ENCODE data around the gene ITPR2.
"Not testable (repeated sequence)": the region's sequence is repeated elsewhere in the genome, so short reads cannot be mapped to it uniquely, and the experiment has no call there.

Gene ITPR2

DNA sequence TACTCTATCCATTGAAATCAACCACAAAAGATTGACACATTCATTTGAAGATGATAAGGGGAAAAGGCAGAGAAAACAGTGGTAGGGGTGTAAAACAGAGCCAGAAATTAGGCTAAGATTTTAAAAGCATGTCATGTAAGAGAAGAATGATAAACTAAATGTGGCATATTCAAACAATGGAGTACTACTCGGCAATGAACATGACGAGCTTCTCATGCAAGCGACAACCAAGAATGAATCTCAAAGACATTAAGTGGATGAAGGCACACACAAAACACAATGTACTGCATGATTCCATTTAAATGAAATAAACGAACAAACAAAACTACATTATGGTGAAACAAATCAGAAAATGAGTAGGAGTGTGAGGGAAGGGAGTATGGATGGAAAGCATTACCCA, 134.8 kb downstream of the ITPR2 start:
- ATAC-seq, result no peak

DNA sequence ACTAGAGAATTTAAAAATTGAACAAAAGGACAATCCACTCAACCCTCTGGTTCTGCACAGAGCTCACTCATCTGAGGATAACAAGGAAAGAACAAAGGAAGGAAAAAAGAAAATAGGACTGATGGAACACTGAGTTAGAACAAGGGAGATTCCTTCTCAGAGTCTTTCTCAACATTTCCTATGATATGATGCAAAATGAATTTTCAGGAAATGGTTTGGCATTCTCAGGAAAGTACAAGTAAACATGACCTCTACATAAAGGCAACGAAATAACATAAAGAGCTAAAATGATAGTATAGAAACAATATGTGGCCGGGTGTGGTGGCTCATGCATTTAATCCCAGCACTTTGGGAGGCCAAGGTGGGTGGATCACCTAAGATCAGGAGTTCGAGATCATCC, 135.8 kb downstream of the ITPR2 start:
- ATAC-seq, result no peak

DNA sequence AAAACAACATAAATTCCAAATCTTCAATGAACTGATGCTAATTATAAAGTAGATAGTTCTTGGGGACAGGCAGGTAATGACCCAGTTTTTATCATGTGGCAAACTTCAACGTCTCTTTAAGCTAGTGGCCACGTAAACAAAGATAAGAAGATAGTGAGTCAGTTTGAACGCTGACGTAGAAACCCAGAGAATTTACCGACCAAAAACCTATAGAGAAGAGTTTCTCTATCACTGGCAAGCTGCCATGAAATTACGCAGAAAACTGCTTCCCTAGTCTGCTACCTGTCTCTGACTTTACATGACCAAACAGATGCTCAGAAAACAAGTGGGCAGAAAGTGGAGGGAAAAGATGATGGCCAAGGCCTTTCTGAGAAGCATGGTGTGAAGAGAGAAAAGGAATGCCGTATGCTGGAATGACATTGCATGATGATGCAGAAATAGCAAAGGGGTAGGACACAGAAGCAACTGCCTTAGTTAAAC, 136.3 kb downstream of the ITPR2 start:
- peak; percentile 28 to 58 for ATAC-seq

DNA sequence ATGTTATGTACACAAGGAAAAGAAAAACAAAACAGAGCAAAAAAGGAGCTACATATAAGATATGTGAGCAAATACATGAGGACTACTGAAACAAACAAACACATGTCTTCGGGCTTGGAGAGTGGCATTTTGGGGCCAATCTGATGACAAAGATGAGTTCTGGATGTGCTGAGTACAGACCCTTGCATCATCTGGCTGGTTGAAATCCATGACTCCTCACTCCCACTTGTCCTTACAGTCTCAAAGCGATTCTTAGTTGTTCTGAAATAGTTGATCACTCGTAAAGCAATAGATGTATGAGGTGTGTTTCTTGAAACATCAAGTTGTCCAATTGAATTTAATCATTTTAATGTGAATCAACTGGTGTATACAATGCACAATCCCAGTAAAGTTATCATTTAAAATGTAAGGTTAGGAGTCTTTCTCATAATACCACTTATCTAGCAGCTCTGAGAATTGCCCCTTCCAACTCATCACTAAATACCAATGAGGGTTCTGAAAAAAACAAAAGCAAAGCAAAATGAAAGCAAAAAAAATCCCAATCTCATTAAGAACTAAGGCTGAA, 136.9 kb downstream of the ITPR2 start:
- ATAC-seq, result peak in 1 of 2 donors; percentile 13

DNA sequence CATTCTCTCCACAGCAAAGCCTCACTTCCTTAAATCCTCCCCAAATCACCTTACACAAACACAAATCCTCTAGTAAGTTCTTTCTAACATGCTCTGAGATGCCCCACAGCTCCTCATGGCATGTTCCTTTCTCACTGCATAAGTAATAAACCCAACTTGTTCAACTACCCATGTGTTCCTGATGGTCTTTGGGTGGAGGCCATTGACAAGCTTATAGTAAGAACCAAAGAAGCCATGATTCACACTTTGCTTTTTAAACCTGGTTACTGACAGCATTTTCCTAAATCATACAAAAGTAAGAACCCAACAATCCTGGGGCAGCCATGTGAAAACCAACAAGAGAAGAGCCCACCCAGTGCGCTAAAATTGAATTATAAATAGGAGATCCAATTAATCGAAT, 138.6 kb downstream of the ITPR2 start:
- ATAC-seq, result no peak

DNA sequence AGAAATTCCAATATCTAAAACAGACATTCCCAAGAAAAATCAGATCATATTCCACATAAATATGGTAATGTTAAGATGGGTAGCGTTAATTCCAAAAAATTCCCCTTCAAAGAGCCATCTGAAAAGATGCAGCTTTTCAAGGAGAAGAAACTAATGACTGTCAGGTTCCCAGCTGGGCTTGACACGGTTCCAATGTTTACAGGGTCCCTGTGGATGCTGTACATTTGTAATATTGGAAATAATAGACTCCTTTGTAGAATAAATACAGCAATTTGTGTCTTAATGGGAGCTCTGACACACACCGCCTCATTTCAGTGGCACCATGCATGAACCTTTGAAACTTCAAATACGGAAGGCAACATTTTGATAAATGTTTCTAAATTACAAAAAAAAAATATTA, 140.6 kb downstream of the ITPR2 start:
- no peak for ATAC-seq

DNA sequence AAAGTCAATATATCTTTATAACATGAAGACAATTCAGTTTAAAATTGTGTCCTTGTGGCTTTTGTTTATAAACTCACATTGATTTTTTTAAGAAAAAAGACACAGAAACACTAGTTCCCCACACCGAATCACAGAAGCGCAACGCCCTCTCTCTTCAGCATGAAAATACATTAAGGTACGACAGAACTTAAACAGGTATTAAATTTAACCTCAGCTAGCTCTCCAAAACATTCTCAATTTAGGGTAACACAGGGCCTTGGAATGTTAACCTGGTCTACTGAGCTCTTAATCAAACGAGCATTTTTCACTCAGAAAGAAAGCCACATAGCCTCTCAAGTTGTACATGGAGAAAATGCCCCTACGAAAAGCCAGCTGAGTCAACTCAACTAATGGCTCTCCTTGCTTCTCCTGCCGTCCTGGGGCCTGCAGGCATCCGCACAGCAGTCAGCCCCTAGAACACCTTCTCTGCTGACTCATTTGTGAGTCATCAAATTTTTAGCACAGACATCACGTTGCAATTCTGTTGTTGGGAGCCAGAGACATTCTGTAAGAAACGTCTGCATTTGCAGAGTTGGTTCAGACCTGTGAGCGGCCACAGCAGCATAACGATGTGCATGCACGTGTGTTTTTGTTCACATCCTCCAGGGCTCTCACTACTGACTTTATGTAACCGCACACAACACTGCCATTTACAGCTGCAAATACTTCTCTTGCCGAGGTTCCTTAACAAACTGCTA, 141.6 kb downstream of the ITPR2 start:
- ATAC-seq, result no peak

DNA sequence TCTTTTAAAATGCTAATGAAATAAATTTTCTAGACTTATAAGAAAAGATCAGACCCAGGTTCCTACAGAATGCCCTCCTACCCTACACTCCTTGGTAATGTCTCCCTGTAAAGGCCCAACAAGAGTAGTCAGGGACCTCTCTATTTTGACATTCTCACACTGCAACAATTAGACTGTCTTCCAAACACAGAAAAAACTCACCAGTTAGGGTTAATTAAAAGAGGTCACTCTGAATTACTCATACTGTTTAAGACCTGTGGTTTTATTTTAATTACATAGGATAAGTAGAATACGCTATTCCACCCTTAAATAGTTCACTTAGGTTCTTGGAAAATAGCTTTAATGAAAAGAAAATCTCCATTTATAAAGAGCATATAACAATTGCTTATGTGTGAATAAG, 142.4 kb downstream of the ITPR2 start:
- ATAC-seq, result no peak

DNA sequence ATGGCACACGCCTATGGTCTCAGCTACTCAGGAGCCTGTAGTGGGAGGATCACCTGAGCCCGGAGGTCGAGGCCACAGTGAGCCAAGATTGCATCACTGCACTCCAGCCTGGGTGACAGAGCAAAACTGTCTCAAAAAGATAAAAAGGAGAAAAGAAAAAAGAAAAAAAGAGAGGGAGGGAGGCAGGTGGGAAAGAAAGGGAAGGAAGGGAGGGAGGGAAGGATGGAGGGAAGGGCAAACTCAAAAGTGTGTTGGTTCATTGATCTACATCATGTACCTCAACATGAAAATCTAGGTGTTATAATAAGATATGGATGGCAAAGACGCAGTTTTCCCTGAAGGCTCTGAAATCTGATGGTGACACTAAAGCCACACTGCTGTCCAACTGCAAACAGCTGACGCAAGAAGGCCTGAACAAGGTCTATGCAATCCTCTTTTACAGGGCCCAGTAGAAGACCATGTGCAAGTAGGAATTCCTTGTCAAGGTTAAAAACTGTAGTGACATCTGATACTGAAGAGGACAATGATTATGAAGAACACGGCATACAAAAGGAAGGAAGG, 143.6 kb downstream of the ITPR2 start:
- ATAC-seq, result no peak

DNA sequence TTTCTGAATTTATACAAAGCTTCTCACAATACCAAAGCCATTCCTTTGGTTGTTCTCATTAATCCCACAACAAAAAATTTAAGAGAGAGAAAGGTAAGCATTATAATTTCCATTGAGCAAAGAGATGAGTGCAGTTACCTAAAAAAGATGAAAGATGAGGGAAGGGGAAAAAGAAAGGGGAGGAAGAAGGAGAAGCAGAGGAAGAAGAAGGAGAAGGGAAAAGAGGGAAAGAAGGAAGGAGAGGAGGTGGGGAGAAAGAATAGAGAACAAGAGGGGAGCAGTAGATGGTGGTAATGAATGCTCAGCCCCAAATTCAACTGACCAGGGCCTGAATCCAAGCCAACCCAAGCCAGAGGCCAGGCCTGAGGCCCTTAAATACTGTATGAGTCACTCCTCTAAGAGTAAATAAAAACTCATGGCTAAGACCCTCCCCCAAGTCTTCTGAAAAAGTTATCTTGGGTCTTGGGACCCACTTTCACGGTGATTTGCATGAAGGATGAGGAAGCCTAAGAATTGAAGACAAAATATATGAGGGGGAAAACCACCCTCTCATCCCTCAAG, 144.6 kb downstream of the ITPR2 start:
- ATAC-seq, result no peak

DNA sequence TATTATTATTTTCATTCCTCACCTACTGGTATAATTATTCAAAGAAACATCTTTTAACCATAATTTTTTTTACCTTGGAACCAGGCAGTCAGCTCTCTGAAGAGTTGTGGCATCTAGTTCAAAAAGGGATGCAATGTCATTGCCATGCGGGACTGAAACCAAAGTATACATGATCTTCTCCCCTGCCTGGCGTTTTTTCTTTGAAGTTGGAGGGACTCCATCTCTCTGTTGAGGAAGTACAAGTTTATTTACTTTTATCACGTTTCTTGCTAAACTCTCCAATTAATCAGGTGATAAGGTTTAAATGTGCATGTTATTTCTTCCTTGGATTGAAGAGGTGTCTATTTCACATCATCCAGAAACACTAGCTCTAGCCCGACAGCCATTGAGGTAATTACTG, 146.6 kb downstream of the ITPR2 start:
- no peak for ATAC-seq

DNA sequence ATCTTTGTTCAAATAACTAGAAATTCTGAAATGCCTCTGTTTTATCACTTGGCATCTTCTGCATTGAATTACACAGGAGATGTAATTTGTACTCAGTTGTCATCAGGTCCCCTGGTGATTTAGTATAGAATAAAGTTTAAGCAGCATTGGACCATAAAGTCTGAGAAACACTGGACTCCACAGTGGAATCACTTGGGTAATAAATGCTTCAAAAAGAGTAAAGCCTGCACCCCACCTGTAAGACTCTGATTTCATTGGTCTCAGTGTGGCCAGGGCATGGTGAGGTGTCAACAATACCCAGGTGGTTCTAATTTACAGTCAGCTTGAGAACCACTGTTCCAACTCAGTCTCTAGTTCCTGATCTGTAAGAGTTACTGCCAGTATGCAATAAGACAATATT, 148.9 kb downstream of the ITPR2 start:
- no peak for ATAC-seq

DNA sequence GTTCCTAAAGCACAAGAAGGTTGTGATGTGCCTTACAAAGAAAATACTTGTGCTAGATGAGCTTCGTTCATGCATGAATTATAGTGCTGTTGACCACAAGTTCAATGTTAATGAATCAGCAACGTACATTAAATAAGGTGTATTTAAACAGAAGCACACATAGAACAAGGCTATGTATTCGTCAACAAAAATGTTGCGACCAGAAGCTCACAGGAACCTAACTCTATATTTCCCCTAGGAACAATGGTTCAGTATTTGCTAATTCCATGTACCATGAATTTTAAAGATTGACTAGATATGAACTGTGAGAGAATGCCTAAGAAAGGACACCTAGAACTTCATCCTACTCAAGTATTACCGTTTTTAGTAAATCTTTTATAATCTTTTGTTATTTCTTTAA, 149.6 kb downstream of the ITPR2 start:
- no peak for ATAC-seq

DNA sequence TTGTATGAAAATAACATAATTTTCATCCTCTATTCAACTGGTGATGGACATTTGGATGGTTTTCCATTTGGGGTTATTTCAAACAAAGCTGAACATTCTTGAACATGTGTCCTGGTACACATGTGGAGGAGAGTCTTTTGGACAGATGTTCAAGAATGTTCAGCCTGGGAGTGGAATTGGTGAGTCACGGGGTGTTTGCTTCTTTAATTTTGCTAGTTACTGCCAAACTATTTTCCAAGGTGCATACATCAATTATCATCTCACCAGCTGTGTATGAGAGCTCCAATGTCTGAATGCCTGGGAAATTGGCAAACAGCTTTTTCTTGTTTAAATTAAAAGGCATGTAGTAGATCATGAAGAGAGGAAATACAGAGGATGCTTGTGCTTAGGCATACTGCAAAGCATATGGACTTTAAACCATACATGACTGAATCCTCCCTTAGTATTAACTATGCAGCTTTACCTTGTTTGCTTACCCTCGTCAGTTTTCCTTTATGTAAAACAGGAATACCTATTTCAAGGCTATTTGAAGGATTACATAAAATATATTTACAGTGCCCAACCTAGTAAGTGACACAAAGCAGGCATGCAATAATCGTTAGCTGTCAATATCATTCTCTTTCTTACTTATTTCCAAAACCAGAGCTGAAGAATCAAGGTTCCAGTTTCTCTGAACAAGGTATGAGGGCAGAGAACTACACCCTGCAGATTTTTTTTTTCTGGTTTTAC, 152.1 kb downstream of the ITPR2 start:
- no peak for ATAC-seq

DNA sequence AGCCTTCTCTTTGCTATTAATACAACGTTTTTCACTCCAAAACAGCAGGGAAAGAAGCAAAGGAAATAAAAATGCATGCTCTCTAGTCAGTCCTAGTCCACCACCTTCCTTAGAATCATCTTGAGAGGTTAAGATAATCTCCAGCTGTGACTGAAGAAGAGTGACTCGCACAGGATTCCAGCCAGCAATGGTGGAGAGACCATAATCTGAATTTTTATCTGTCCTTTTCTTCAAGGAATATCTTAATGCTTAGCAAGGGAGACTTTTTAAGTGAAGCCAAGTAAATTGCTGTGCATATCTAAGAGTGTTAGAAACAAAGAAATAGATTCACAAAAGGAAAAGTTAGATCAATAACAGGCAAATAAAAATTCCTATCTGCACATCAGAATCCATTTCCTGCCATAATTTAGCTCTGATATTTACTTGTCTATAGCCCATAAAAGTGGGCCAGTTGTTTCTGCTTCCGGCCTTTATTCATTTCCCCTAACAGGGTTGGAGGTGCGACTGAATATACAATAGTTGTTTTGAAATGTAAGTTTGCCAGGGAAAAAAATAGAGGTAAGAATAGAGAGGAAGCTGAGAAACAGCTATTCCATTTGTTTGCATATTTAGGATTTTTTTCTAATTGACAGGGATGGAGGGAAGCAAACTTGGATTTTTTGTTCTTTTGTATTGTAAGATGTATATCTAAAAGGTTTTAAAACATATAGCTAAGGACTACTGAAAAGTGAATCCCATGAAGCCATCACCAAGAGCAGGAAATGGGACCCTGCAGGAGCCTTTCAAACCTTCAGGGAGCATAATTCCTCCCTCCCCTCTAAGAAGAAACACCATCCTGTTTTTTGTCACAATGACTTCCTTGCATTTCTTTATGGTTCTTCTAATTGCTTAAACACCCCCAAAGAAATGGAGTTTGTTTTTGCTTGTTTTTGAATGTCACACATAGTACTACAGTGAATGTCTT, 154.0 kb downstream of the ITPR2 start:
- no peak for ATAC-seq

DNA sequence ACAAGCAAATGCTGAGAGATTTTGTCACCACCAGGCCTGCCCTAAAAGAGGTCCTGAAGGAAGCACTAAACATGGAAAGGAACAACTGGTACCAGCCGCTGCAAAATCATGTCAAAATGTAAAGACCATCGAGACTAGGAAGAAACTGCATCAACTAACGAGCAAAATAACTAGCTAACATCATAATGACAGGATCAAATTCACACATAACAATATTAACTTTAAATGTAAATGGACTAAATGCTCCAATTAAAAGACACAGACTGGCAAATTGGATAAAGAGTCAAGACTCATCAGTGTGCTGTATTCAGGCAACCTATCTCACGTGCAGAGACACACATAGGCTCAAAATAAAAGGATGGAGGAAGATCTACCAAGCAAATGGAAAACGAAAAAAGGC, 161.5 kb downstream of the ITPR2 start:
- ATAC-seq, result not testable (repeated sequence)

DNA sequence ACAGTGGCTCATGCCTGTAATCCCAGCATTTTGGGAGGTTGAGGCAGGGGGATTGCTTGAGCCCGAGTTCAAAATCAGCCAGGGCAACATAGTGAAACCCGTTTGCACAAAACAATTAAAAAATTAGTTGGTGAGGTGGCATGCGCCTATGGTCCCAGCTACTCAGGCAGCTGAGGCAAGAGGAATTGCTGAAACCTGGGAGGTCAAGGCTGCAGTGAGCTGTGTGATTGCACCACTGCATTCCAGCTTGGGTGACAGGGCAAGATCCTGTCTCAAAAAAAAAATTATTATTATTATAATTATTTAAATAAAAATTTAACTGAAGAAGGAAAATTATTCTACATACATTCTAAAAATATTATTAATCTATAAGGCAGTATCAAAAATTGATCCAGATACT, 164.1 kb downstream of the ITPR2 start:
- ATAC-seq, result no peak

DNA sequence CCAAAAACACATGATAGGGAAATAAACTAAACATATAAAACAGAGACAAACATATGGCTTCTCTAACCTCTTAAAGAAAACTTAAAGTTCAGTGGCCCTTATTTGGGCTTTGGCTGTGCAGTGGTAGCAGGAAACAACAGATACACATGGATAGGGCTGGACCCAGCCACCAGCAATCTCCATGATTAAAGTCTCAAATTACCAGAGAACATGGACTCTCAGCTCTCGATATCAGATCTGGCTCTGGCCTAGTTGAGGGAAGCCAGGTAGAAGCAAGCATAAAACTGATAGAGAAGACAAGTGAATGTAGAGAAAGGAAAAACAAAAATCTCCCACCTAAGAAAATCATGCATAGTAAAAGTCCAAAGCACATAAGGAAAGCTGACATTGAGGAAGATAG, 164.8 kb downstream of the ITPR2 start:
- no peak for ATAC-seq

DNA sequence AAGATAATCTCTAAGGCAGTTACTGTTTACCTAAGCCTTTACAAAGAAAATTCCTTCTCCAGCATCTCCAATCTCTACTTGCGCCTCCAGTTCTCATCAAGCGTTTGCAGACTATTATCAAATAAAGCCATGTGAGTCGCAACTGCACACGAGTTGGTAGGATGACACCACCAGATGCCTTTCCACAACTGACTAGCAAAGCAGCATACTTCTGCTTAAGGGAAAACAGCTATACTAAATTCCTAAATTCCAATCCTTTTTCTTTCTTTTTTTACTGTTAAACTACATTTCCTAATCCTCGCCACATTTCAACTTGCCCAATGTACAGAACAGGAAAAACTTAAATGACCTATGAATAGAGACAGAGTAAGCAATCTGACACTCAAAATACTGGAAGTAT, 166.7 kb downstream of the ITPR2 start:
- ATAC-seq, result no peak

DNA sequence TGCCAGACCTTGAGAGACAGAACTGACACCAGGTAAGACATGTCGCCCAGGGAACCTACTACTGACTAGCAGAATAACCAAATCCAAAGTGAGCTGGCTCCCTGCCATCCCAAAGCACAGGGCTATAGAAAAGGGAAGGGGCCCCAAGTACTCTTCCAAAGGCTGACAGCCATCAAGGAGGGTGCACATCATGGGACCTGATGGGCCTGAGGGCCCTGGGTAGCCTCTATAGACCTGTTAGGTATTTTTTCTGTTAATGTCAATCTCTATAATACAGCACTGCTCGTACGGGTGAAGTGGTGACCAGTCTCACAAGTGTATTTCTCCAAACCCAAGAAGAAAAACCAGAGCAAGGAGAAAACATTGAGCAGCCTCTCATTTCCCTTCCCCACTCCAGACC, 171.6 kb downstream of the ITPR2 start:
- ATAC-seq, result no peak

DNA sequence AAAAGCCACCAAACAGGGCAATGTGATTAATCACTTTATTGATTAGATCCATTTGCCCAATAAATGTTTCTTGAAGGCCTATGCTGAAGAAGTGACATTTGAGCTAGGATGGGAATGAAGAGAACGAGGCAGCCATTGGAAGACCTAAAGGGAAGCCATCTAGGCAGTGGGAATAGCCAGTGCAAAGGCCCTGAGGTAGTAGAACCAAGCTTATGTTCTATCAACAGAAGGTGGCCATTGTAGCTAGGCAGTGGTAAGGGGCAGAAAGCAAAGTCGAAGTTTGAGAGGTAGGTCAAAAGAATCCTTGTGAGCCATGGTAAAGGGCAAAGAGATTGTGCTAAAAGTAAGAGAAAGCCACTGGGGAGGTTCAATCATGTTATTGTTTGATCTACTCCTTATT, 173.1 kb downstream of the ITPR2 start:
- no peak for ATAC-seq

DNA sequence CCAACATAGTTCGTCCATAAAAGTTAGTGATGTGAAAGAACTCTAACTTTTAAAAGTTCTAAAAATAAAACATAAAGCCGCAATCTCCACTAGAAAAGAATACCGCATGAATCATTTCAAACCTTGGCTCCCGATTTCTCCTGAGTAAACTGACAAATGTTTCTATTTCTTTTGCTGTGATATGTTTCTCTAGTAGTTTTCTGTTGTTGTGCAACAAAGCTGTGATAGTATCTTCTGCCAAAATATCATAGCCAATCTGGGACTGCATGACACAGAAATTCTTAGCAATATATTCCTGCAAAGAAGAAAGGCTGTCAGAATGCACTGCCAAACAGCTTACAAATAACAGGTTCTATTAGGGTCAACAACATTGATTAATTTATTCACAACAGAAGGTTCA, 174.0 kb downstream of the ITPR2 start:
- ATAC-seq, result no peak

All from activated CD4-positive, CD25-positive, alpha-beta regulatory T cell treated with anti-CD3 and anti-CD28 coated beads, Interleukin-2, amount 50 U/mL, for 24 hours (primary cell).